Fibroblast of lung (primary cell): Measurements from ENCODE around the gene MYO6. TPM values are rescaled to one million over a fixed set of nuclear protein-coding genes. Genes with fewer than 3 reads are reported as not detected.
A peak's percentile ranks its signal among the peaks of the same experiment; 100 is the strongest.

ENCODE experiments used
- DNase-seq, 2 donors: peaks; one replicate each; pipeline versions ENCODE4 v3.0.0 to v3.0.0-alpha.2; 2010; ENCODE audit warnings: low read depth in 2 of 2
- H2AFZ ChIP-seq: 2 replicates; pipeline ENCODE4 v1.5.1; 2012; ENCODE audit warnings: low read length, control low read depth, inconsistent platforms
- H3K27ac ChIP-seq: 2 replicates; pipeline ENCODE4 v1.5.1; 2011; ENCODE audit warnings: low read length, control low read depth; ENCODE audit not compliant: insufficient read depth
- H3K27me3 ChIP-seq: 2 replicates; pipeline ENCODE4 v1.5.1; 2011; ENCODE audit warnings: mild to moderate bottlenecking, low read length; ENCODE audit not compliant: control insufficient read depth, insufficient read depth
- H3K36me3 ChIP-seq: 2 replicates; pipeline ENCODE4 v1.5.1; 2011; ENCODE audit warnings: low read length; ENCODE audit not compliant: control insufficient read depth, insufficient read depth
- H3K4me1 ChIP-seq: 2 replicates; pipeline ENCODE4 v1.5.1; 2011; ENCODE audit warnings: low read length; ENCODE audit not compliant: control insufficient read depth, insufficient read depth; ENCODE audit errors: extremely low read depth
- H3K4me2 ChIP-seq: 2 replicates; pipeline ENCODE4 v1.5.1; 2011; ENCODE audit warnings: low read length, control low read depth; ENCODE audit not compliant: insufficient read depth; ENCODE audit errors: extremely low read depth
- H3K4me3 ChIP-seq, 4 experiments: fragments of 200-600 bp in 1 of 4; sonication (generic) in 1 of 4; replicated peaks in 1 of 4; 2 replicates each; pipeline ENCODE4 v1.5.1; 2011 to 2016; ENCODE audit warnings: low read length in 4 of 4, low read depth in 3 of 4, mild to moderate bottlenecking in 3 of 4, control low read depth in 2 of 4, inconsistent platforms in 1 of 4, mixed read lengths in 1 of 4; ENCODE audit not compliant: insufficient read depth in 1 of 4; ENCODE audit errors: control extremely low read depth in 1 of 4
- H3K79me2 ChIP-seq: 2 replicates; pipeline ENCODE4 v1.5.1; 2012; ENCODE audit warnings: mild to moderate bottlenecking, low read length, inconsistent platforms; ENCODE audit not compliant: control insufficient read depth, insufficient read depth
- H3K9ac ChIP-seq: 2 replicates; pipeline ENCODE4 v1.5.1; 2011; ENCODE audit warnings: mild to moderate bottlenecking, low read length, control low read depth; ENCODE audit not compliant: insufficient read depth
- H3K9me3 ChIP-seq: 2 replicates; pipeline ENCODE4 v1.5.1; 2012; ENCODE audit warnings: low read depth, low read length; ENCODE audit not compliant: control insufficient read depth, insufficient read depth
- H4K20me1 ChIP-seq: 2 replicates; pipeline ENCODE4 v1.5.1; 2011; ENCODE audit warnings: low read length; ENCODE audit not compliant: control insufficient read depth, insufficient read depth; ENCODE audit errors: extremely low read depth
- CTCF ChIP-seq, 2 donors: IDR thresholded peaks in 1 of 2; conservative IDR thresholded peaks in 1 of 2; 1 replicate in 1 of 2; 2 replicates in 1 of 2; pipeline ENCODE4 v1.5.1; 2011 to 2012; ENCODE audit warnings: low read length in 2 of 2, control low read depth in 1 of 2, inconsistent platforms in 1 of 2, low read depth in 1 of 2, mild to moderate bottlenecking in 1 of 2
- EZH2 ChIP-seq: IDR thresholded peaks from 2 replicates; pipeline ENCODE4 v1.5.1; 2012; ENCODE audit warnings: low read length, control low read depth, mild to moderate bottlenecking; ENCODE audit errors: missing control alignments
- polyA plus RNA-seq, 2 donors: library from polyadenylated mRNA; depleted of rRNA in 1 of 2; stranded (reverse) in 1 of 2; unstranded in 1 of 2; fragments of >200 nt; gene quantifications; 2 replicates each; pipeline ENCODE4 v1.2.1, GENCODE V29; 2011 to 2012; ENCODE audit warnings: missing spikeins in 1 of 2
- total RNA-seq: library from RNA; depleted of rRNA; stranded (reverse); fragments of >200 nt; gene quantifications from 2 replicates; pipeline ENCODE4 v1.2.1, GENCODE V29; 2014

MYO6 gene
- total and polyA plus RNA-seq, 2 donors (not counting 1 experiment from before 2014, with no cell fraction given), result 16.9 to 24.9 TPM

- peak; percentile 20 to 44 for DNase-seq
- H3K4me2 ChIP-seq, result no peak overlapping the region
Observed at GRCh38 chr6:75852721-75853120, 103.7 kb downstream of the MYO6 start.

DNA sequence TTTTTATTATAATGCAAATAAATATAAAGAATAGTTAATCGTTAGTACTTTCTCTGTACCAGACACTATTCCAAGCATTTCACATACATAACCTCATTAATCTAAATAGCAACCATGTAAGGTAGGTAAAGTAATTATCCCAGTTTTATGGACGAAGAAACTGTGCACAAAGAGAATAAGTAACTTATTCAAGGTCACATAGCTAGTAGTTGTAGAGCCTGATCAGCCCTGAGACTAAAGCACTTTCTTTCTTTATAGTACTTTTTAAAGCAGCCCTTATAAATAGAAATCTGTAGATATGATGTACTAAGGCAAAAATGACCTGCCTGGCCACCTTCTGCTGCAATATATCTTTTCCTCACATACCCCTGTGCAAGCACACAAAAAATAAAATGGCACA lies 104.8 kb downstream of the MYO6 start:
- no peaks in the 10 kb centered on the region for H3K27me3 ChIP-seq
- H3K36me3 ChIP-seq, result no peaks in the 10 kb centered on the region
- no peak overlapping the region for H3K9ac ChIP-seq
- H3K4me3 ChIP-seq, result no peak overlapping the region
- H3K79me2 ChIP-seq, result no peaks in the 10 kb centered on the region
- H3K4me2 ChIP-seq, result no peak overlapping the region
- no peak for DNase-seq
- H3K9me3 ChIP-seq, result no peaks in the 10 kb centered on the region
- no peak for TF ChIP-seq CTCF (conservative IDR thresholded peaks at IDR 0.05 in 1 of 2, IDR thresholded peaks at IDR 0.05 in 1 of 2; ENCODE audit: low read depth in 1 of 2, low read length in 2 of 2)
- no peak for TF ChIP-seq EZH2
- no peak overlapping the region for H2AFZ ChIP-seq
- no peaks in the 10 kb centered on the region for H4K20me1 ChIP-seq
- H3K27ac ChIP-seq, result no peak overlapping the region
- peaks cover 2% of the 10 kb centered on the region for H3K4me1 ChIP-seq

More at GRCh38 chr6:75852721-75853120, 103.7 kb downstream of the MYO6 start:
- Histone ChIP-seq H3K36me3 (no peaks in the 10 kb centered on the region), H4K20me1 (no peaks in the 10 kb centered on the region), H3K27ac (no peak overlapping the region), H3K4me1 (peaks cover 2% of the 10 kb centered on the region), H3K79me2 (no peaks in the 10 kb centered on the region), H2AFZ (no peak overlapping the region), H3K27me3 (no peaks in the 10 kb centered on the region), H3K4me3 (no peak overlapping the region), H3K9ac (no peak overlapping the region), H3K9me3 (no peaks in the 10 kb centered on the region)
- TF ChIP-seq CTCF (conservative IDR thresholded peaks at IDR 0.05 in 1 of 2, IDR thresholded peaks at IDR 0.05 in 1 of 2; ENCODE audit: low read depth in 1 of 2, low read length in 2 of 2), result no peak

- H3K9ac ChIP-seq, result no peak overlapping the region
- no peaks in the 10 kb centered on the region for H3K9me3 ChIP-seq
- TF ChIP-seq CTCF (conservative IDR thresholded peaks at IDR 0.05 in 1 of 2, IDR thresholded peaks at IDR 0.05 in 1 of 2; ENCODE audit: low read depth in 1 of 2, low read length in 2 of 2) (peak; percentile 61 to 65), EZH2 (no peak)
- H3K4me1 ChIP-seq, result no peaks in the 10 kb centered on the region
- H3K4me2 ChIP-seq, result no peak overlapping the region
- no peaks in the 10 kb centered on the region for H3K79me2 ChIP-seq
- no peaks in the 10 kb centered on the region for H3K27me3 ChIP-seq
- DNase-seq, result peak; percentile 62 to 86
- H3K27ac ChIP-seq, result no peak overlapping the region
- H2AFZ ChIP-seq, result no peak overlapping the region
- no peaks in the 10 kb centered on the region for H3K36me3 ChIP-seq
- H3K4me3 ChIP-seq, result no peak overlapping the region
- no peaks in the 10 kb centered on the region for H4K20me1 ChIP-seq
Observed at GRCh38 chr6:75855052-75855451, 106.0 kb downstream of the MYO6 start.
